ENCODE results near the gene PIGBOS1.
"Not testable (repeated sequence)": the region's sequence is repeated elsewhere in the genome, so short reads cannot be mapped to it uniquely, and the experiment has no call there.

PIGBOS1 gene

DNA sequence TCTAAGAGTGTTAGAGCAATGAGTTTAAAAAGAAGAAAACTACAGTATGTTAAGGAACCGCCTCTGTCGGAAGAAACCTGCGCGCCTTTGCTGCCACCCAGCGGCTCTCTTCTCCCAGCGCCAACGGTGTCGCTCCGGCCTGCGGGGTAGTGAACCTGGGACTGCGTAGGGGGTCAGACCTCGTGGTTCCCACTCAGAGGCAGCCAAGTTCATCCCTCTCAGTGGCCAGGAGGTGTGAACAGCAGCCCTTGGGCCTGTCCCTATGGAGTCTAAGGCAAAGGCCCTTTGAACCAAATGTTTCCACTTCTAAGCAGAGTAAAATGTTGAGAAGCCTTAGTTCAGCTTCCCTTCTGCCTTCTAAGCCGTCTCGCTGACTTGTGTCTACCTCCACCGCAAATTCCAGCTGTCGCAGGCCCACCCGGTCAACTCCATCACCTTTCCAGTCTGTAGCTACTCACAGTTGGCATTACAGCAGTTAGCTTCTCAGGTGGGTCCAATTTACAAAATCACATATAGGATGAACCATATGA is 28.3 kb downstream of the PIGBOS1 start:
- Histone ChIP-seq H3K4me2 (ENCODE audit: low read length) (peak overlapping the region; percentile 94), H3K9ac (ENCODE audit: low read depth, low read length) (peak overlapping the region; percentile 98), H3K27me3 (ENCODE audit: control insufficient read depth, insufficient read depth, low read length) (no peaks in the 10 kb centered on the region), H3K4me3 (ENCODE audit: low read length) (peak overlapping the region; percentile 99), H3K4me1 (ENCODE audit: control insufficient read depth, insufficient read depth, low read length) (peaks cover 8% of the 10 kb centered on the region), H3K36me3 (ENCODE audit: insufficient read depth, low read length) (no peaks in the 10 kb centered on the region), H3K9me3 (replicated peaks; ENCODE audit: low read length) (no peaks in the 10 kb centered on the region)

DNA sequence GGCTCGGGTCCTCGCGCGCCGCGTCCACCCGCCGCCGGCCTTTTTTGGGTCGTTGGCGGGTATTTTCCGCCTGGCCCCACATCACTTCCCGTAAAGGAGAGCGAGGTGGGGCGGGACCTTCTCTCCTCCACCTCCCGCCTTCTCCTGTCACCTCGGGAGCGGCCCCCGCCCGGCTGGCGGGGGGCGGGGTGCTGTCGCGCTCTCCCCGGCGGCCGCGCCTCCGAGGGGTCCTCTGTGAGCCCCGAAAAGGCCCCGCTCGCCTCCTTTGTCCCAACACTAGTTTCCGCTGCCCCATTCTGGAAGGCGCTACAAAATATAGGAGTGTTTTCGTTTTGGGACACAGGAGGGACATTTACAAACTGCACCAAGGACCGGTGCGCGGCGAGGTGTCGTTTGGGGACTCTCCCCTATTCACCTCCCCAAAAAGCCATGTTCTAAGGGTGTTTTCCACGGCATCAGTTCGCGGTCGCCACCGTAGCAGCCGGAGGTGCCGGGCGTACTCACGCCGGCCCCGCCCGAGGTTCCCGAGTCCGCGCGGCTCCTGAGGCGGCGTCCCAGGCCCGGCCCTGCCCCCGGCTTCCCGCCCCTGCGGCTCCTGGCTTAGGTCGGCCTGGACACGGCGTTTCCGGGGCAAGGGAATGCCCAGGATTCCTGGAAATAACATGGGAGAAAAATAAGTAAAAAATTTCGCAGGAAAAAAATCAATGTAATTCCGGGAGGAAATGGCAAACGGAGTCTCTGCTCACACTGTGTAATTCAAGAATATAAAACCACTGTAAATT is 29.0 kb downstream of the PIGBOS1 start, which contains the start of gene RAB27A:
Gene RAB27A (minus strand): TSS at position 68 of the 782 bp plus-strand sequence. CDS start 54,879 bp downstream, outside the sequence.
- peaks cover 8% of the 10 kb centered on the region for H3K4me1 ChIP-seq (ENCODE audit: control insufficient read depth, insufficient read depth, low read length)
- H3K4me3 ChIP-seq (ENCODE audit: low read length) = peak within 1 kb of the TSS; percentile 99
- peak within 1 kb of the TSS; percentile 98 for H3K9ac ChIP-seq (ENCODE audit: low read depth, low read length)
- peak within 1 kb of the TSS; percentile 94 for H3K4me2 ChIP-seq (ENCODE audit: low read length)
- no peaks in the 10 kb centered on the region for H3K9me3 ChIP-seq (replicated peaks; ENCODE audit: low read length)
- no peaks in the 10 kb centered on the region for H3K36me3 ChIP-seq (ENCODE audit: insufficient read depth, low read length)
- H3K27me3 ChIP-seq (ENCODE audit: control insufficient read depth, insufficient read depth, low read length) = no peaks in the 10 kb centered on the region

GRCh38 chr15:55289011-55289745 is 29.7 kb downstream of the PIGBOS1 start:
- Histone ChIP-seq H3K4me2 (ENCODE audit: low read length) (peak overlapping the region; percentile 94), H3K9me3 (replicated peaks; ENCODE audit: low read length) (no peaks in the 10 kb centered on the region), H3K27me3 (ENCODE audit: control insufficient read depth, insufficient read depth, low read length) (no peaks in the 10 kb centered on the region), H3K36me3 (ENCODE audit: insufficient read depth, low read length) (no peaks in the 10 kb centered on the region), H3K4me1 (ENCODE audit: control insufficient read depth, insufficient read depth, low read length) (peaks cover 8% of the 10 kb centered on the region), H3K4me3 (ENCODE audit: low read length) (peak overlapping the region; percentile 99), H3K9ac (ENCODE audit: low read depth, low read length) (peak overlapping the region; percentile 98)

DNA sequence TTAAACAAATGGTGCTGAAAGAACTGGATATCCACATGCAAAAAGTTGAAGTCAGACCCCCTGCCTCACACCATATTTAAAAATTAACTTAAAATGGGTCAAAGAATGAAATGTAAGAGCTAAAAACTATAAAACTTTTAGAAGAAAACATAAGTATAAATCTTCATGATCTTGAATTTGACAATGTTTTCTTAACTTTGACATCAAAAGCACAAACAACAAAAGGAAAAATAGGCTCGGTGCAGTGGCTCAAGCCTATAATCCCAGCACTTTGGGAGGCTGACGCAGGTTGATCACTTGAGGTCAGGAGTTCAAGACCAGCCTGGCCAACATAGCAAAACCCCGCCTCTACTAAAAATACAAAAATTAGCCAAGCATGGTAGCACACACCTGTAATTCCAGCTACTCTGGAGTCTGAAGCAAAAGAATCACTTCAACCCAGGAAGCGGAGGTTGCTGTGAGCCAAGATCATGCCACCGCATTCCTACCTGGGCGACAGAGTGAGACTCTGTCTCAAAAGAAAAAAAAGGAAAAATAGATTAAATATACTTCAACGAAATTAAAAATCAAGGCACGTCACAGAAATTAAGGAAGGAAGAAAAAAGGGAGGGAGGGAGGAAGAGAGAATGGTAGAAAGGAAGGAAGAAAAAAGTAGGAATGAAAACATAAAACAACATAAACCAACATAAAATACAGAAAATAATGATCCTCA is 30.8 kb downstream of the PIGBOS1 start:
- Histone ChIP-seq H3K9ac (ENCODE audit: low read depth, low read length) (no peak overlapping the region), H3K27me3 (ENCODE audit: control insufficient read depth, insufficient read depth, low read length) (no peaks in the 10 kb centered on the region), H3K4me3 (ENCODE audit: low read length) (no peak overlapping the region), H3K9me3 (replicated peaks; ENCODE audit: low read length) (no peaks in the 10 kb centered on the region), H3K4me1 (ENCODE audit: control insufficient read depth, insufficient read depth, low read length) (peaks cover 8% of the 10 kb centered on the region), H3K4me2 (ENCODE audit: low read length) (peak overlapping the region; percentile 94), H3K36me3 (ENCODE audit: insufficient read depth, low read length) (no peaks in the 10 kb centered on the region)

- peaks cover 17% of the 10 kb centered on the region for H3K4me1 ChIP-seq (ENCODE audit: control insufficient read depth, insufficient read depth, low read length)
- H3K4me2 ChIP-seq (ENCODE audit: low read length) = not testable (repeated sequence)
Measured at GRCh38 chr15:55286442-55287189, 32.3 kb downstream of the PIGBOS1 start.

GRCh38 chr15:55284426-55284825 is 34.5 kb downstream of the PIGBOS1 start:
- no peak overlapping the region for H3K9ac ChIP-seq (ENCODE audit: low read depth, low read length)
- no peaks in the 10 kb centered on the region for H3K9me3 ChIP-seq (replicated peaks; ENCODE audit: low read length)
- peaks cover 20% of the 10 kb centered on the region for H3K4me1 ChIP-seq (ENCODE audit: control insufficient read depth, insufficient read depth, low read length)
- no peaks in the 10 kb centered on the region for H3K36me3 ChIP-seq (ENCODE audit: insufficient read depth, low read length)
- no peaks in the 10 kb centered on the region for H3K27me3 ChIP-seq (ENCODE audit: control insufficient read depth, insufficient read depth, low read length)
- H3K4me2 ChIP-seq (ENCODE audit: low read length) = no peak overlapping the region
- no peak overlapping the region for H3K4me3 ChIP-seq (ENCODE audit: low read length)

More at GRCh38 chr15:55286442-55287189, 32.3 kb downstream of the PIGBOS1 start:
- H3K9me3 ChIP-seq (replicated peaks; ENCODE audit: low read length); H3K36me3 ChIP-seq (ENCODE audit: insufficient read depth, low read length); H3K4me3 ChIP-seq (ENCODE audit: low read length); H3K27me3 ChIP-seq (ENCODE audit: control insufficient read depth, insufficient read depth, low read length); H3K9ac ChIP-seq (ENCODE audit: low read depth, low read length): not testable (repeated sequence)

DNA sequence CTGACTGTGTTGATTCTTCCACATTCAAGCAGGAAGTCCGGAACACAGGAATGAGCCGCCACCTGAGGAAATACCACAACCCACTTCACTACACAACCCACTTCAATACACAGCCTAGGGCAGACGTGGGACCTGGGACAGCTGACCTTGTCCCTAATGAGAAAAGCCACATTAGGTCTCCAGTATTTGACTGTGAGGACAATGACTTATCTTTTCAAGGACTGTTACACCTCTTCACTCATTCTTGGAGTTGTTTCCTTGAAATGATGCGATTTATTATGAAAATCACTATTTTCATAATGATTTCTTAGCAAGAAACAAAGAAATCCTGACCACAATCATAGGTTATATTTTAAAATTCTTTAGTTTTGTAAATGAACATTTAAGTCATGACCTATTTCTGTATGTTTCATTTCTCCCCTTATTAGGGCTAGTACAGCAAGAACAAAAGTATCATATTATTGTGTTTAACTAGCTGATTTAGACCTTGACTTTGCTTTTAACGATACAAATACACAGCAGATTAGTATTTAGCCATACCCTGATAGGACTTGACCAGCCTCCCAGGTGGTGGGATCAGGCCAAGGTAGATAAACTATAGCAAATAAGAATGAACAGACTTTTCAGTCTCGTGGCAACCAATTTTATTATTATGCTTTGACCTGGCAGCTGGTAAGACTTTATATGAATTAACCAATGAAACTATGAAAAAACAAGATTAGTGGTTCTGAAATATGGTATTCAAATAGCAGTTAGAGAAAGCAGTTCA is 35.4 kb downstream of the PIGBOS1 start:
- Histone ChIP-seq H3K4me3 (ENCODE audit: low read length) (no peak overlapping the region), H3K9ac (ENCODE audit: low read depth, low read length) (no peak overlapping the region), H3K36me3 (ENCODE audit: insufficient read depth, low read length) (no peaks in the 10 kb centered on the region), H3K4me2 (ENCODE audit: low read length) (no peak overlapping the region), H3K4me1 (ENCODE audit: control insufficient read depth, insufficient read depth, low read length) (peaks cover 15% of the 10 kb centered on the region), H3K9me3 (replicated peaks; ENCODE audit: low read length) (no peaks in the 10 kb centered on the region), H3K27me3 (ENCODE audit: control insufficient read depth, insufficient read depth, low read length) (no peaks in the 10 kb centered on the region)

DNA sequence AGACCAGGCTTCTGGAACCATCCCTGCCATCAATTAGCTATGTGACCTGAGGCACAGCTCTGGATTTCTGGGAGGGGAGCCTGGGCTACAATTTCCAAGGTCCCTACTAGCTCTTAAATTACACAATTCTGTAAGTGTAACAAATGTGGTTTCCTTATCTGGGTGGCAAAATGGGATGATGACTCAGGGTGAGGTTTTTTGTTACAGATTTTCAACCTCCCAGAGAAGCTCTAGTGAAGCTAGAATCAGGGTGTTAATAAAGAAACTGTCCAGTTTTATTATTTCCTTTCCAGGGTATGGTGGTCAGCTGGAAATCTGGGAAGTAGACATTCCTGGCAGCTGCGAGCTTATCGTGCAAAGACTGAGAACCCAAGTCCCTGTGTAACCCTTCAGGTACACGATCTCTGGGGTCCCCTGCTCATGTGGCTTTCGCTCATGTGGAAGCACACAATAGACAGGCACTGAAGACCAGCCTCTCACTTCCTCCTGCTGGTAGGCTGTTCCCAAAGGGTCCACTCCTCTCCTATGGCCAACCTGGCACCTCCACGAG is 36.6 kb downstream of the PIGBOS1 start:
- H3K4me1 ChIP-seq (ENCODE audit: control insufficient read depth, insufficient read depth, low read length) = peaks cover 15% of the 10 kb centered on the region
- no peak overlapping the region for H3K9ac ChIP-seq (ENCODE audit: low read depth, low read length)
- H3K4me3 ChIP-seq (ENCODE audit: low read length) = no peak overlapping the region
- H3K36me3 ChIP-seq (ENCODE audit: insufficient read depth, low read length) = no peaks in the 10 kb centered on the region
- H3K27me3 ChIP-seq (ENCODE audit: control insufficient read depth, insufficient read depth, low read length) = no peaks in the 10 kb centered on the region
- H3K4me2 ChIP-seq (ENCODE audit: low read length) = no peak overlapping the region
- no peaks in the 10 kb centered on the region for H3K9me3 ChIP-seq (replicated peaks; ENCODE audit: low read length)

GRCh38 chr15:55281517-55282228 is 37.2 kb downstream of the PIGBOS1 start:
- no peaks in the 10 kb centered on the region for H3K36me3 ChIP-seq (ENCODE audit: insufficient read depth, low read length)
- no peak overlapping the region for H3K4me2 ChIP-seq (ENCODE audit: low read length)
- peaks cover 15% of the 10 kb centered on the region for H3K4me1 ChIP-seq (ENCODE audit: control insufficient read depth, insufficient read depth, low read length)
- no peak overlapping the region for H3K9ac ChIP-seq (ENCODE audit: low read depth, low read length)
- H3K9me3 ChIP-seq (replicated peaks; ENCODE audit: low read length) = no peaks in the 10 kb centered on the region
- H3K4me3 ChIP-seq (ENCODE audit: low read length) = no peak overlapping the region
- H3K27me3 ChIP-seq (ENCODE audit: control insufficient read depth, insufficient read depth, low read length) = no peaks in the 10 kb centered on the region

- not testable (repeated sequence) for H3K4me2 ChIP-seq (ENCODE audit: low read length); H3K9ac ChIP-seq (ENCODE audit: low read depth, low read length); H3K27me3 ChIP-seq (ENCODE audit: control insufficient read depth, insufficient read depth, low read length); H3K9me3 ChIP-seq (replicated peaks; ENCODE audit: low read length); H3K4me3 ChIP-seq (ENCODE audit: low read length); H3K36me3 ChIP-seq (ENCODE audit: insufficient read depth, low read length)
- H3K4me1 ChIP-seq (ENCODE audit: control insufficient read depth, insufficient read depth, low read length) = peaks cover 15% of the 10 kb centered on the region
Measured at GRCh38 chr15:55280589-55280988, 38.3 kb downstream of the PIGBOS1 start.
